A549 (cell line): ENCODE data around the gene KRTAP10-9. TPM values are rescaled to one million over a fixed set of nuclear protein-coding genes. Genes with fewer than 3 reads are reported as not detected.
A peak's percentile ranks its signal among the peaks of the same experiment; 100 is the strongest.

Experiments used
- ATAC-seq, 2 experiments: fragments of 200-7000 bp in 1 of 2; fragments of >200 bp in 1 of 2; cut with Nextera tagmentation in 1 of 2; cut with Tn5 transposase in 1 of 2; 3 replicates each; pipeline versions ENCODE4 v1.8.0 to v1.9.1; 2018 to 2020; ENCODE audit warnings: mild to moderate bottlenecking in 1 of 2, moderate library complexity in 1 of 2
- CTCF ChIA-PET: fragments of 300-600 bp; sonication (Branson Sonifier 250); formaldehyde crosslinking; extraction: SDS; loops from one replicate; lab custom pipeline; 2021; ENCODE audit warnings: antibody characterized with exemption, inconsistent platforms; lab: Yijun Ruan, JAX
- POLR2A ChIA-PET: fragments of 350-600 bp; formaldehyde crosslinking; extraction: SDS; loops from one replicate; lab custom pipeline; 2021; ENCODE audit warnings: antibody characterized with exemption, inconsistent platforms; lab: Yijun Ruan, JAX
- DNase-seq, 2 experiments: peaks; one replicate each; pipeline versions ENCODE4 v3.0.0 to v3.0.0-alpha.2; 2011 to 2016; ENCODE audit warnings: low read depth in 1 of 2, low spot score in 1 of 2
- FAIRE-seq: peaks from 2 replicates; lab custom pipeline; 2011; peaks lifted over from hg19 to GRCh38; lab: Jason Lieb, UNC
- H3K27ac ChIP-seq, 2 experiments: fragments of >200 bp; sonication (Bioruptor Twin); formaldehyde crosslinking; 3 replicates each; pipeline ENCODE4 v1.5.1; 2016 to 2017
- H3K4me1 ChIP-seq: fragments of >200 bp; sonication (Bioruptor Twin); formaldehyde crosslinking; 3 replicates; pipeline ENCODE4 v1.6.1; 2016
- H3K4me2 ChIP-seq: fragments of >200 bp; sonication (Bioruptor Twin); formaldehyde crosslinking; 3 replicates; pipeline ENCODE4 v1.6.1; 2016
- H3K4me3 ChIP-seq: fragments of >200 bp; sonication (Bioruptor Twin); formaldehyde crosslinking; 3 replicates; pipeline ENCODE4 v1.5.1; 2016
- H3K9me3 ChIP-seq: fragments of >200 bp; sonication (Bioruptor Twin); formaldehyde crosslinking; 3 replicates; pipeline ENCODE4 v1.6.1; 2016
- BHLHE40 ChIP-seq: IDR thresholded peaks from 2 replicates; pipeline ENCODE4 v1.6.1; 2012; ENCODE audit warnings: low read depth, low read length, inconsistent platforms
- CBX8 ChIP-seq: fragments of 200-600 bp; sonication (generic); IDR thresholded peaks from 2 replicates; pipeline ENCODE4 v1.6.1; 2016
- CEBPB ChIP-seq, 2 experiments: fragments of >200 bp in 1 of 2; sonication (Bioruptor Twin) in 1 of 2; formaldehyde crosslinking in 1 of 2; IDR thresholded peaks; 2 replicates each; pipeline ENCODE4 v1.6.1; 2012 to 2016
- CHD2 ChIP-seq: fragments of 150-350 bp; IDR thresholded peaks from 2 replicates; pipeline ENCODE4 v1.6.1; 2014; ENCODE audit warnings: low read length; ENCODE audit not compliant: partially characterized antibody
- CHD4 ChIP-seq: fragments of 200-600 bp; sonication (generic); IDR thresholded peaks from 2 replicates; pipeline ENCODE4 v1.6.1; 2016; ENCODE audit warnings: antibody characterized with exemption, mild to moderate bottlenecking, borderline replicate concordance
- EHMT2 ChIP-seq: fragments of 200-600 bp; sonication (generic); IDR thresholded peaks from 2 replicates; pipeline ENCODE4 v1.6.1; 2016; ENCODE audit warnings: antibody characterized with exemption, low read depth, mild to moderate bottlenecking, moderate library complexity
- EP300 ChIP-seq, 2 experiments: fragments of >200 bp; sonication (Bioruptor Twin); formaldehyde crosslinking; IDR thresholded peaks; 2 replicates in 1 of 2; 3 replicates in 1 of 2; pipeline ENCODE4 v1.6.1; 2016 to 2017
- FOSB ChIP-seq: fragments of 250-450 bp; sonication (Bioruptor Pico); IDR thresholded peaks from 2 replicates; pipeline ENCODE4 v1.5.0; 2020; ENCODE audit warnings: mild to moderate bottlenecking, moderate library complexity
- HDAC2 ChIP-seq: fragments of 200-600 bp; sonication (generic); IDR thresholded peaks from 2 replicates; pipeline ENCODE4 v1.6.1; 2016
- HEYL ChIP-seq: fragments of 250-450 bp; sonication (Bioruptor Pico); IDR thresholded peaks from 2 replicates; pipeline ENCODE4 v1.8.0; 2021; ENCODE audit warnings: mild to moderate bottlenecking, moderate library complexity
- KDM5A ChIP-seq: fragments of 200-600 bp; sonication (generic); IDR thresholded peaks from 2 replicates; pipeline ENCODE4 v1.6.1; 2016; ENCODE audit warnings: antibody characterized with exemption, mild to moderate bottlenecking
- MAFK ChIP-seq: fragments of 450-650 bp; IDR thresholded peaks from 2 replicates; pipeline ENCODE4 v1.6.1; 2014; ENCODE audit not compliant: partially characterized antibody
- NR3C1 ChIP-seq: fragments of >200 bp; sonication (Bioruptor Twin); formaldehyde crosslinking; IDR thresholded peaks from 3 replicates; pipeline ENCODE4 v1.6.1; 2017
- PHF8 ChIP-seq: fragments of 200-600 bp; sonication (generic); IDR thresholded peaks from 2 replicates; pipeline ENCODE4 v1.6.1; 2016; ENCODE audit warnings: low read depth, mild to moderate bottlenecking, antibody characterized with exemption, moderate library complexity, borderline replicate concordance
- POLR2A ChIP-seq: IDR thresholded peaks from 2 replicates; pipeline ENCODE4 v1.6.1; 2012; ENCODE audit warnings: mild to moderate bottlenecking, low read length
- POLR2AphosphoS2 ChIP-seq: conservative IDR thresholded peaks from 2 replicates; pipeline ENCODE4 v1.6.1; 2012; ENCODE audit warnings: low read length, improper control_type of control experiment, inconsistent platforms
- RCOR1 ChIP-seq: fragments of 150-350 bp; IDR thresholded peaks from 2 replicates; pipeline ENCODE4 v1.6.1; 2014; ENCODE audit warnings: antibody characterized with exemption, low read length, low read depth
- RFX5 ChIP-seq: fragments of 450-650 bp; IDR thresholded peaks from 2 replicates; pipeline ENCODE4 v1.7.1; 2014; ENCODE audit warnings: antibody characterized with exemption, mild to moderate bottlenecking, moderate library complexity
- RNF2 ChIP-seq: fragments of 200-600 bp; sonication (generic); IDR thresholded peaks from 2 replicates; pipeline ENCODE4 v1.6.1; 2016; ENCODE audit warnings: low read depth, mild to moderate bottlenecking, antibody characterized with exemption, moderate library complexity, borderline replicate concordance
- SREBF2 ChIP-seq: fragments of 450-650 bp; IDR thresholded peaks from 2 replicates; pipeline ENCODE4 v1.6.1; 2014; ENCODE audit warnings: mild to moderate bottlenecking, moderate library complexity
- TP53 ChIP-seq: fragments of 250-450 bp; sonication (Bioruptor Pico); IDR thresholded peaks from 2 replicates; pipeline ENCODE4 v1.5.0; 2021; ENCODE audit warnings: mild to moderate bottlenecking, moderate library complexity
- ZC3H11A ChIP-seq: fragments of 450-650 bp; IDR thresholded peaks from 2 replicates; pipeline ENCODE4 v1.6.1; 2014; ENCODE audit warnings: antibody characterized with exemption, mild to moderate bottlenecking
- ZSCAN20 ChIP-seq: fragments of 250-450 bp; sonication (Bioruptor Pico); IDR thresholded peaks from 2 replicates; pipeline ENCODE4 v1.8.0; 2022; ENCODE audit warnings: mild to moderate bottlenecking, moderate library complexity
- WGBS: methylation state at CpG from one replicate; pipeline ENCODE4 v1.1.6; 2017; ENCODE audit errors: missing lambda C conversion rate; 5-methylcytosine and 5-hydroxymethylcytosine counted together
- polyA plus RNA-seq, 4 experiments: library from polyadenylated mRNA; depleted of rRNA in 3 of 4; stranded (reverse); fragments of >200 nt; fragmentation: RNase III in 1 of 4; extraction: RNeasy Plus Mini Kit Qiagen cat#74134 plus additional on column Dnase treatment in 1 of 4; gene quantifications; 2 replicates in 3 of 4; 3 replicates in 1 of 4; pipeline ENCODE4 v1.2.3, GENCODE V29; 2011 to 2017
- TF ChIP-seq, protein P1 (sequence below): fragments of >200 bp; sonication (Bioruptor Twin); formaldehyde crosslinking; IDR thresholded peaks from 3 replicates; pipeline ENCODE4 v1.5.1; 2016
- TF ChIP-seq, protein P2 (sequence below): fragments of 150-350 bp; IDR thresholded peaks from 2 replicates; pipeline ENCODE4 v1.6.1; 2014; ENCODE audit warnings: low read depth, mild to moderate bottlenecking, low read length
- TF ChIP-seq, protein P3 (sequence below): fragments of 450-650 bp; IDR thresholded peaks from 2 replicates; pipeline ENCODE4 v1.6.1; 2014; ENCODE audit warnings: antibody characterized with exemption
- TF ChIP-seq, protein P4 (sequence below): fragments of >200 bp; sonication (Bioruptor Twin); formaldehyde crosslinking; IDR thresholded peaks from 2 replicates; pipeline ENCODE4 v1.6.1; 2016
- TF ChIP-seq, protein P5 (sequence below): fragments of 200-600 bp; sonication (generic); IDR thresholded peaks from 2 replicates; pipeline ENCODE4 v1.6.1; 2016; ENCODE audit warnings: antibody characterized with exemption, mild to moderate bottlenecking, moderate library complexity
- TF ChIP-seq, protein P6 (sequence below): IDR thresholded peaks from 2 replicates; pipeline ENCODE4 v1.6.1; 2012

Gene KRTAP10-9
- polyA plus RNA-seq, 2 of the 4 experiments (the other 2 are of a cell fraction) = not detected

DNA sequence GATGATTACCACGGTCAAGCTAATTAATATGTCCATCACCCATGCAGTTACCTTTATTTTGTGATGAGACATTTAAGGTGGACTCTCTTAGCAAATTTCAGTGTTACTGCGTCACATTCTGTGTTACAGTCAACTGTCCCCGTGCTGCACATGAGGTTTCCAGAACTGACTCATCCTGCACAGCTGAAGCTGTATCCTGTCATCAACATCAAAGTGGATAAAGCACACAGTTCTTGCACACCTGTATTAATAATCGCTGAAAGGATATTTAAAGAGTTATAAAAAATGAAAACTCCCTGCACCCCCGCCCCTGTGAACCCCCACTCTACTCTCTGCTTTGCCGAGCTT is 43.1 kb upstream of the KRTAP10-9 start:
- Histone ChIP-seq H3K27ac (no peak overlapping the region), H3K4me2 (no peak overlapping the region), H3K4me1 (no peaks in the 10 kb centered on the region), H3K4me3 (no peak overlapping the region), H3K9me3 (peaks cover 12% of the 10 kb centered on the region; the same call in 2 of the 3 replicates)
- TF ChIP-seq TP53 = no peak
- TF ChIP-seq EP300 (IDR thresholded peaks at IDR 0.05) = no peak
- no peak for TF ChIP-seq RCOR1
- TF ChIP-seq RFX5 = no peak
- no peak for TF ChIP-seq POLR2A
- TF ChIP-seq CHD4 = no peak
- TF ChIP-seq MAFK = no peak
- no peak for TF ChIP-seq CBX8
- TF ChIP-seq KDM5A = no peak
- TF ChIP-seq HDAC2 = no peak
- TF ChIP-seq RNF2 = no peak
- no peak for TF ChIP-seq SREBF2
- TF ChIP-seq, protein P1, sequence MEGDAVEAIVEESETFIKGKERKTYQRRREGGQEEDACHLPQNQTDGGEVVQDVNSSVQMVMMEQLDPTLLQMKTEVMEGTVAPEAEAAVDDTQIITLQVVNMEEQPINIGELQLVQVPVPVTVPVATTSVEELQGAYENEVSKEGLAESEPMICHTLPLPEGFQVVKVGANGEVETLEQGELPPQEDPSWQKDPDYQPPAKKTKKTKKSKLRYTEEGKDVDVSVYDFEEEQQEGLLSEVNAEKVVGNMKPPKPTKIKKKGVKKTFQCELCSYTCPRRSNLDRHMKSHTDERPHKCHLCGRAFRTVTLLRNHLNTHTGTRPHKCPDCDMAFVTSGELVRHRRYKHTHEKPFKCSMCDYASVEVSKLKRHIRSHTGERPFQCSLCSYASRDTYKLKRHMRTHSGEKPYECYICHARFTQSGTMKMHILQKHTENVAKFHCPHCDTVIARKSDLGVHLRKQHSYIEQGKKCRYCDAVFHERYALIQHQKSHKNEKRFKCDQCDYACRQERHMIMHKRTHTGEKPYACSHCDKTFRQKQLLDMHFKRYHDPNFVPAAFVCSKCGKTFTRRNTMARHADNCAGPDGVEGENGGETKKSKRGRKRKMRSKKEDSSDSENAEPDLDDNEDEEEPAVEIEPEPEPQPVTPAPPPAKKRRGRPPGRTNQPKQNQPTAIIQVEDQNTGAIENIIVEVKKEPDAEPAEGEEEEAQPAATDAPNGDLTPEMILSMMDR = no peak
- no peak for TF ChIP-seq POLR2AphosphoS2
- ChIA-PET CTCF (interaction anchor here (1.0 kb wide), 2 partner anchors 11 to 159 kb away, joined by 3 to 4 read pairs; no protein-coding TSS in a partner anchor), POLR2A (no interaction called here)
- WGBS = 15% methylated on average over 6 of the region's 6 CpGs
- no peak for DNase-seq
- no peak for FAIRE-seq
- ATAC-seq = peak in 1 of 2 experiments; percentile 54; a peak in 1 of 6 replicates

DNA sequence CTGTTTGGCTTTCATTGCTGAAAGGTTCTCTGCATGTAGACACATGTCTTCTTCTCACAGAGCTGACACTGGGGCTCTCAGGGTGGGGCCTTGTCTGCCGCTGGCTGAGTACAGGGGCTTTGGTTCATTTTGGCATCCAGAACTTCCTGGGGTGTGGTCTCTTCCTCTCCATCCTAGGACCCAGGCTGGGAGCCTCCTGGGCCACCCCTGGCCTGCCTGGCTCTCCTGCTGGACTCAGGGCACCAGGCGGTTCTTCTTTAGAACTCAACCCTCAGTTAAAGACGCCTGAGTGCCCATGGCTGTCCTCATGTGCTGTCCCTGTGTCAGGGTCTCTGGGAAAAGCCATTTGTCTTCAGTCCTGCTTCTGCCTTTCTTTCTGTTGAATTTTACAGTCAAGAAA is 41.0 kb upstream of the KRTAP10-9 start:
- H3K27ac ChIP-seq = no peak overlapping the region
- no peaks in the 10 kb centered on the region for H3K4me1 ChIP-seq
- POLR2A ChIA-PET = no interaction called here
- no peak overlapping the region for H3K4me2 ChIP-seq
- no peak for DNase-seq
- no peak for FAIRE-seq
- ATAC-seq = no peak
- 33% methylated on average over 3 of the region's 3 CpGs for WGBS
- CTCF ChIA-PET = no interaction called here
- peaks cover 10% of the 10 kb centered on the region; the same call in 2 of the 3 replicates for H3K9me3 ChIP-seq
- H3K4me3 ChIP-seq = no peak overlapping the region
- TF ChIP-seq NR3C1 (no peak), POLR2AphosphoS2 (no peak), ZSCAN20 (CRISPR knock-in tag) (no peak)
- TF ChIP-seq, protein P2, sequence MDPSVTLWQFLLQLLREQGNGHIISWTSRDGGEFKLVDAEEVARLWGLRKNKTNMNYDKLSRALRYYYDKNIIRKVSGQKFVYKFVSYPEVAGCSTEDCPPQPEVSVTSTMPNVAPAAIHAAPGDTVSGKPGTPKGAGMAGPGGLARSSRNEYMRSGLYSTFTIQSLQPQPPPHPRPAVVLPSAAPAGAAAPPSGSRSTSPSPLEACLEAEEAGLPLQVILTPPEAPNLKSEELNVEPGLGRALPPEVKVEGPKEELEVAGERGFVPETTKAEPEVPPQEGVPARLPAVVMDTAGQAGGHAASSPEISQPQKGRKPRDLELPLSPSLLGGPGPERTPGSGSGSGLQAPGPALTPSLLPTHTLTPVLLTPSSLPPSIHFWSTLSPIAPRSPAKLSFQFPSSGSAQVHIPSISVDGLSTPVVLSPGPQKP = no peak
- TF ChIP-seq, protein P3, sequence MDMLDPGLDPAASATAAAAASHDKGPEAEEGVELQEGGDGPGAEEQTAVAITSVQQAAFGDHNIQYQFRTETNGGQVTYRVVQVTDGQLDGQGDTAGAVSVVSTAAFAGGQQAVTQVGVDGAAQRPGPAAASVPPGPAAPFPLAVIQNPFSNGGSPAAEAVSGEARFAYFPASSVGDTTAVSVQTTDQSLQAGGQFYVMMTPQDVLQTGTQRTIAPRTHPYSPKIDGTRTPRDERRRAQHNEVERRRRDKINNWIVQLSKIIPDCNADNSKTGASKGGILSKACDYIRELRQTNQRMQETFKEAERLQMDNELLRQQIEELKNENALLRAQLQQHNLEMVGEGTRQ = no peak

DNA sequence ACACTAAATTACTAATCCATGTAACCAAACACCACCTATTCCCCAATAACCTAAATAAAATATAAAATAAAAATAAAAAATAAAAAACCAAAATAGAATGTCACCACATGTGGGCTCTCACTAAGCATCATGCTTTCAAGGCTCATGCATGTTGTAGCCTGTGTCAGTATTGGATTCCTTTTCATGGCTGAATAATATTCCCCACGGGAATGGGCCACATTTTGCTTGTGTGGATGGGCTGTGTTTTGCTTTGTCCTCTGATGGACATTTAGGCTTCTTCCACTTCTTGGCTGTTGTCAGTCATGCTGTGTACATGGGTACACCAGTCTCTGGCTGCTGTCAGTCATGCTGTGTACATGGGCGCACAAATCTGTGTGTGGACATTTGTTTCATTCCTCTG is 37.8 kb upstream of the KRTAP10-9 start:
- no peaks in the 10 kb centered on the region for H3K4me1 ChIP-seq
- no peak for DNase-seq
- no peak for ATAC-seq
- WGBS = 50% methylated on average over 2 of the region's 2 CpGs
- no peak overlapping the region for H3K4me3 ChIP-seq
- POLR2A ChIA-PET = no interaction called here
- no peak overlapping the region for H3K27ac ChIP-seq
- no peaks in the 10 kb centered on the region for H3K9me3 ChIP-seq
- H3K4me2 ChIP-seq = no peak overlapping the region
- CTCF ChIA-PET = no interaction called here
- no peak for FAIRE-seq
- TF ChIP-seq CHD2 (no peak), POLR2AphosphoS2 (no peak), EHMT2 (no peak), BHLHE40 (no peak), HEYL (CRISPR knock-in tag) (no peak), FOSB (CRISPR knock-in tag) (no peak), CHD4 (no peak), HDAC2 (no peak), CEBPB (IDR thresholded peaks at IDR 0.05) (no peak), PHF8 (no peak), ZC3H11A (no peak)
- TF ChIP-seq, protein P4, sequence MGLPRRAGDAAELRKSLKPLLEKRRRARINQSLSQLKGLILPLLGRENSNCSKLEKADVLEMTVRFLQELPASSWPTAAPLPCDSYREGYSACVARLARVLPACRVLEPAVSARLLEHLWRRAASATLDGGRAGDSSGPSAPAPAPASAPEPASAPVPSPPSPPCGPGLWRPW = no peak
- TF ChIP-seq, protein P5, sequence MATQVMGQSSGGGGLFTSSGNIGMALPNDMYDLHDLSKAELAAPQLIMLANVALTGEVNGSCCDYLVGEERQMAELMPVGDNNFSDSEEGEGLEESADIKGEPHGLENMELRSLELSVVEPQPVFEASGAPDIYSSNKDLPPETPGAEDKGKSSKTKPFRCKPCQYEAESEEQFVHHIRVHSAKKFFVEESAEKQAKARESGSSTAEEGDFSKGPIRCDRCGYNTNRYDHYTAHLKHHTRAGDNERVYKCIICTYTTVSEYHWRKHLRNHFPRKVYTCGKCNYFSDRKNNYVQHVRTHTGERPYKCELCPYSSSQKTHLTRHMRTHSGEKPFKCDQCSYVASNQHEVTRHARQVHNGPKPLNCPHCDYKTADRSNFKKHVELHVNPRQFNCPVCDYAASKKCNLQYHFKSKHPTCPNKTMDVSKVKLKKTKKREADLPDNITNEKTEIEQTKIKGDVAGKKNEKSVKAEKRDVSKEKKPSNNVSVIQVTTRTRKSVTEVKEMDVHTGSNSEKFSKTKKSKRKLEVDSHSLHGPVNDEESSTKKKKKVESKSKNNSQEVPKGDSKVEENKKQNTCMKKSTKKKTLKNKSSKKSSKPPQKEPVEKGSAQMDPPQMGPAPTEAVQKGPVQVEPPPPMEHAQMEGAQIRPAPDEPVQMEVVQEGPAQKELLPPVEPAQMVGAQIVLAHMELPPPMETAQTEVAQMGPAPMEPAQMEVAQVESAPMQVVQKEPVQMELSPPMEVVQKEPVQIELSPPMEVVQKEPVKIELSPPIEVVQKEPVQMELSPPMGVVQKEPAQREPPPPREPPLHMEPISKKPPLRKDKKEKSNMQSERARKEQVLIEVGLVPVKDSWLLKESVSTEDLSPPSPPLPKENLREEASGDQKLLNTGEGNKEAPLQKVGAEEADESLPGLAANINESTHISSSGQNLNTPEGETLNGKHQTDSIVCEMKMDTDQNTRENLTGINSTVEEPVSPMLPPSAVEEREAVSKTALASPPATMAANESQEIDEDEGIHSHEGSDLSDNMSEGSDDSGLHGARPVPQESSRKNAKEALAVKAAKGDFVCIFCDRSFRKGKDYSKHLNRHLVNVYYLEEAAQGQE = no peak
- TF ChIP-seq, protein P6, sequence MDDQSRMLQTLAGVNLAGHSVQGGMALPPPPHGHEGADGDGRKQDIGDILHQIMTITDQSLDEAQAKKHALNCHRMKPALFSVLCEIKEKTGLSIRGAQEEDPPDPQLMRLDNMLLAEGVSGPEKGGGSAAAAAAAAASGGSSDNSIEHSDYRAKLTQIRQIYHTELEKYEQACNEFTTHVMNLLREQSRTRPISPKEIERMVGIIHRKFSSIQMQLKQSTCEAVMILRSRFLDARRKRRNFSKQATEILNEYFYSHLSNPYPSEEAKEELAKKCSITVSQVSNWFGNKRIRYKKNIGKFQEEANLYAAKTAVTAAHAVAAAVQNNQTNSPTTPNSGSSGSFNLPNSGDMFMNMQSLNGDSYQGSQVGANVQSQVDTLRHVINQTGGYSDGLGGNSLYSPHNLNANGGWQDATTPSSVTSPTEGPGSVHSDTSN = no peak
